Measurements from ENCODE around the gene AVP. TPM values are rescaled to one million over a fixed set of nuclear protein-coding genes. Genes with fewer than 3 reads are reported as not detected.
A peak's percentile ranks its signal among the peaks of the same experiment; 100 is the strongest.

The AVP gene
- total and polyA plus RNA-seq, 2 of the 13 experiments (the other 11 are each of a cell fraction or from before 2014, with no cell fraction given): 0.12 TPM; not detected in 1

DNA sequence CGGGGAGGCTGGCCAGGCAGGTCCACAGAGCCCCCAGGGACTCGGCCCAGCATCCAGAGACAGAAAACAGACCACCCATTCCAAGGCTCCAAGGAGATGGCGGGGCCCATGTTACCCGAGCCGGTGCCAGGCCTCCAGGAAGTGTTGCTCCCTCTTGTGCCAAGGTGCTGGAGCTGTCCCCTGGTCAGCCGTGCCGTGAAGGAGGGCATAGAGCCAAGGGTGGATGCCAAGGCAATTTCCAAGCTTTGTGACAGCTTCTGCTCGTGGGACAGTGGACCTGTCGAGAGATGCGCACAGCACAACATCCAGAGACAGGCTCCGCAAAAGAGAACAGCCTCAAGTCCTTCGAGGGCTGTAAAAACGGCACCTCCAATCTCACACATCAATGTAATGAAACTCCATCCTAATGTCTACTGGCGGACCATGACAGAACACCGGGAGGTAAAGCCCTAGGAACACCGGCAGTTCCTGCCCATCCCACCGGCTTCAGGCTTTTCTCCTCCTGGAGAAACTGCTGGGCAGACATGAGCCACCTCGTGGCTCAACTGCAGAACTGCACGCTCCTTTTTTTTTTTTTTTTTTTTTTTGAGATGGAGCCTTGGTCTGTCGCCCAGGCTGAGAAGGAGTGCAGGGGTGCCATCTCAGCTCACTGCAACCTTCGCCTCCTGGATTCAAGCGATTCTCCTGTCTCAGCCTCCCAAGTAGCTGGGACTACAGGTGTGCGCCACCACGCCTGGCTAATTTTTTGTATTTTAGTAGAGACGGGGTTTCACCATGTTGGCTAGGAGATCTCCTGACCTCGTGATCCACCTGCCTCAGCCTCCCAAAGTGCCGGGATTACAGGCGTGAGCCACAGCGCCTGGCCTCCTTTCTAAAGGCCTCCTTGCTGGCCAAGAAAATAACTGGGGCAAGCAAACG is 30.9 kb upstream of the AVP start (continued):
- TF ChIP-seq AGO1 (IDR thresholded peaks at IDR 0.05; ENCODE audit: low read depth, low read length, poor library complexity, severe bottlenecking): no peak
- no peak; the same call in 1 of the 2 replicates for TF ChIP-seq PITX1 (CRISPR knock-in tag; IDR thresholded peaks at IDR 0.05)
- TF ChIP-seq ZFAT (CRISPR knock-in tag; conservative IDR thresholded peaks at IDR 0.05): no peak
- TF ChIP-seq ZNF788 (CRISPR knock-in tag; IDR thresholded peaks at IDR 0.05; ENCODE audit: borderline replicate concordance): peak; percentile 59; the same call in 1 of the 2 replicates
- TF ChIP-seq SPEN (CRISPR knock-in tag; IDR thresholded peaks at IDR 0.05; ENCODE audit: low read depth): no peak
- TF ChIP-seq, protein P1, sequence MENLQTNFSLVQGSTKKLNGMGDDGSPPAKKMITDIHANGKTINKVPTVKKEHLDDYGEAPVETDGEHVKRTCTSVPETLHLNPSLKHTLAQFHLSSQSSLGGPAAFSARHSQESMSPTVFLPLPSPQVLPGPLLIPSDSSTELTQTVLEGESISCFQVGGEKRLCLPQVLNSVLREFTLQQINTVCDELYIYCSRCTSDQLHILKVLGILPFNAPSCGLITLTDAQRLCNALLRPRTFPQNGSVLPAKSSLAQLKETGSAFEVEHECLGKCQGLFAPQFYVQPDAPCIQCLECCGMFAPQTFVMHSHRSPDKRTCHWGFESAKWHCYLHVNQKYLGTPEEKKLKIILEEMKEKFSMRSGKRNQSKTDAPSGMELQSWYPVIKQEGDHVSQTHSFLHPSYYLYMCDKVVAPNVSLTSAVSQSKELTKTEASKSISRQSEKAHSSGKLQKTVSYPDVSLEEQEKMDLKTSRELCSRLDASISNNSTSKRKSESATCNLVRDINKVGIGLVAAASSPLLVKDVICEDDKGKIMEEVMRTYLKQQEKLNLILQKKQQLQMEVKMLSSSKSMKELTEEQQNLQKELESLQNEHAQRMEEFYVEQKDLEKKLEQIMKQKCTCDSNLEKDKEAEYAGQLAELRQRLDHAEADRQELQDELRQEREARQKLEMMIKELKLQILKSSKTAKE (CRISPR knock-in tag; IDR thresholded peaks at IDR 0.05; ENCODE audit: borderline replicate concordance): no peak
- TF ChIP-seq ZC3H13 (CRISPR knock-in tag; IDR thresholded peaks at IDR 0.05): no peak
- TF ChIP-seq EEA1 (CRISPR knock-in tag; IDR thresholded peaks at IDR 0.05; ENCODE audit: borderline replicate concordance): no peak
- TF ChIP-seq, protein P2, sequence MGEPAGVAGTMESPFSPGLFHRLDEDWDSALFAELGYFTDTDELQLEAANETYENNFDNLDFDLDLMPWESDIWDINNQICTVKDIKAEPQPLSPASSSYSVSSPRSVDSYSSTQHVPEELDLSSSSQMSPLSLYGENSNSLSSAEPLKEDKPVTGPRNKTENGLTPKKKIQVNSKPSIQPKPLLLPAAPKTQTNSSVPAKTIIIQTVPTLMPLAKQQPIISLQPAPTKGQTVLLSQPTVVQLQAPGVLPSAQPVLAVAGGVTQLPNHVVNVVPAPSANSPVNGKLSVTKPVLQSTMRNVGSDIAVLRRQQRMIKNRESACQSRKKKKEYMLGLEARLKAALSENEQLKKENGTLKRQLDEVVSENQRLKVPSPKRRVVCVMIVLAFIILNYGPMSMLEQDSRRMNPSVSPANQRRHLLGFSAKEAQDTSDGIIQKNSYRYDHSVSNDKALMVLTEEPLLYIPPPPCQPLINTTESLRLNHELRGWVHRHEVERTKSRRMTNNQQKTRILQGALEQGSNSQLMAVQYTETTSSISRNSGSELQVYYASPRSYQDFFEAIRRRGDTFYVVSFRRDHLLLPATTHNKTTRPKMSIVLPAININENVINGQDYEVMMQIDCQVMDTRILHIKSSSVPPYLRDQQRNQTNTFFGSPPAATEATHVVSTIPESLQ (CRISPR knock-in tag; conservative IDR thresholded peaks at IDR 0.05): no peak
- no peak for TF ChIP-seq NPAS2 (CRISPR knock-in tag; IDR thresholded peaks at IDR 0.05; ENCODE audit: borderline replicate concordance)
- TF ChIP-seq ZNF781 (CRISPR knock-in tag; IDR thresholded peaks at IDR 0.05; ENCODE audit: borderline replicate concordance, not compliant biosample characterization): no peak
- no peak for TF ChIP-seq NFYB (CRISPR knock-in tag; IDR thresholded peaks at IDR 0.05)
- no peak for TF ChIP-seq ZNF564 (CRISPR knock-in tag; IDR thresholded peaks at IDR 0.05)
- TF ChIP-seq, protein P3, sequence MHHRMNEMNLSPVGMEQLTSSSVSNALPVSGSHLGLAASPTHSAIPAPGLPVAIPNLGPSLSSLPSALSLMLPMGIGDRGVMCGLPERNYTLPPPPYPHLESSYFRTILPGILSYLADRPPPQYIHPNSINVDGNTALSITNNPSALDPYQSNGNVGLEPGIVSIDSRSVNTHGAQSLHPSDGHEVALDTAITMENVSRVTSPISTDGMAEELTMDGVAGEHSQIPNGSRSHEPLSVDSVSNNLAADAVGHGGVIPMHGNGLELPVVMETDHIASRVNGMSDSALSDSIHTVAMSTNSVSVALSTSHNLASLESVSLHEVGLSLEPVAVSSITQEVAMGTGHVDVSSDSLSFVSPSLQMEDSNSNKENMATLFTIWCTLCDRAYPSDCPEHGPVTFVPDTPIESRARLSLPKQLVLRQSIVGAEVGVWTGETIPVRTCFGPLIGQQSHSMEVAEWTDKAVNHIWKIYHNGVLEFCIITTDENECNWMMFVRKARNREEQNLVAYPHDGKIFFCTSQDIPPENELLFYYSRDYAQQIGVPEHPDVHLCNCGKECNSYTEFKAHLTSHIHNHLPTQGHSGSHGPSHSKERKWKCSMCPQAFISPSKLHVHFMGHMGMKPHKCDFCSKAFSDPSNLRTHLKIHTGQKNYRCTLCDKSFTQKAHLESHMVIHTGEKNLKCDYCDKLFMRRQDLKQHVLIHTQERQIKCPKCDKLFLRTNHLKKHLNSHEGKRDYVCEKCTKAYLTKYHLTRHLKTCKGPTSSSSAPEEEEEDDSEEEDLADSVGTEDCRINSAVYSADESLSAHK (CRISPR knock-in tag; IDR thresholded peaks at IDR 0.05; ENCODE audit: borderline replicate concordance): no peak
- no peak for TF ChIP-seq JUNB (CRISPR knock-in tag; IDR thresholded peaks at IDR 0.05; ENCODE audit: borderline replicate concordance)
- TF ChIP-seq ZNF652 (CRISPR knock-in tag; IDR thresholded peaks at IDR 0.05; ENCODE audit: borderline replicate concordance, low read depth): no peak
- peak; percentile 90 for TF ChIP-seq ZNF691 (CRISPR knock-in tag; IDR thresholded peaks at IDR 0.05; ENCODE audit: borderline replicate concordance, low read depth)
- no peak for TF ChIP-seq NCOR1 (IDR thresholded peaks at IDR 0.05; ENCODE audit: borderline replicate concordance, low read length)

All from HepG2 (cell line).